Effector memory CD8-positive, alpha-beta T cell (primary cell): ENCODE measurements around the gene PCGF3.

Experiments
- ATAC-seq: fragments of 150-1000 bp; cut with Tn5 transposase; replicated peaks from 2 replicates; pipeline ENCODE4 v1.10.0; 2021; ENCODE audit warnings: mild to moderate bottlenecking, moderate library complexity
- DNase-seq, 3 experiments: peaks; one replicate each; pipeline ENCODE4 v3.0.0; 2021
- H3K27ac Mint-ChIP-seq, 2 donors: one replicate each; pipeline ENCODE4 v1.8.0; 2022; ENCODE audit warnings: mild to moderate bottlenecking in 2 of 2, mixed read lengths in 2 of 2, moderate library complexity in 2 of 2
- H3K27me3 Mint-ChIP-seq, 2 donors: one replicate each; pipeline ENCODE4 v1.8.0; 2022; ENCODE audit warnings: mixed read lengths in 2 of 2
- H3K36me3 Mint-ChIP-seq: one replicate; pipeline ENCODE4 v1.8.0; 2022; ENCODE audit warnings: mild to moderate bottlenecking, moderate library complexity, mixed read lengths; ENCODE audit not compliant: insufficient read depth
- H3K4me1 Mint-ChIP-seq, 2 donors: one replicate each; pipeline ENCODE4 v1.8.0; 2022; ENCODE audit warnings: low read depth in 2 of 2, mixed read lengths in 2 of 2
- H3K4me3 Mint-ChIP-seq, 2 donors: one replicate each; pipeline ENCODE4 v1.8.0; 2022; ENCODE audit warnings: mild to moderate bottlenecking in 2 of 2, mixed read lengths in 2 of 2, moderate library complexity in 2 of 2
- H3K9me3 Mint-ChIP-seq, 2 donors: one replicate each; pipeline ENCODE4 v1.8.0; 2022; ENCODE audit warnings: mixed read lengths in 2 of 2

Gene PCGF3

DNA sequence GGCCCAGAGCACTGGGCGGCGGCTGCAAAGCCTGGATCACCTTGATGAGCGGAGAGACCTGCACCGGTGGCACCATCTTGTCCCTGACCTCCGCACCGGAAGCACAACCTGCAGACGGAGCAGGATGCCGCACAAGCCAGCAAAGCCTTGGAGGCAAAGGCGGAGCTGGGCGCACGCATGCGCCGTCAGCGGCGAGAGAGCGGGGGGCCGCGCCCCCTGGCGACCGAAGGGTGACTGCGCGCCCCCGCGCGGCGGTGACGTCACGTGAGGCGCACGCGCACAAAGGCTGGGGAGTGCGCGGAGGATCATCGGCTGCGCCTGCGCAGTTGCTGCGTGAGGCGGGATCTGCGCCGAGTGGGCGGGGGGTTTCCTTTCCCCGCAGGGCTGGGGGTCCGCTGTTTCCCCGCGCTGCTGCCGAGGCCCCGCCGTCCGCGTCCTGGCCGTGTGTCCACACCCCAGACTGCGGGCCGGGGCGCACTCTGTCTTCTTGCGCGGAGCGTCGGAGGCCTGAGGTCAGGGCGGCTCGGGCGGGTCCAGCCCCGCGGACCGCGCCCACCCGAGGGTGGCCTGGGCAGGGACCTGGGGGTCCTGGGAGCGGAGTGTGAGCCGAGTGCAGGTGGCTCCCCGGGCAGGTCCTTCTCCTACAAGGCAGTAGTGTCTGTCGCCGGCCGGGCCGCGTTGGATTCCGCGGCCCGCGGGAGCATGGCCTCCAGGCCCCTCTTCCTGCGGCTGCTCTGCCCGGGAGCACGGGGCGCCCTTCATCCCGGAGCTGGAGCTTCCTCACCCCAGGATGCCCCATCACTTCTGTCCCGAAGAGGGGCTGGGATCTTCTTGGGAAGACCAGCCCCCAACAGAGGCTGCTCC lies 31.2 kb upstream of the PCGF3 start, which contains the start of the genes ATP5ME and MYL5:
Gene ATP5ME (minus strand): TSS at position 105 of the 864 bp plus-strand sequence. CDS start 29 bp downstream, at position 76.
Gene MYL5 (plus strand): TSS at position 371 of the 864 bp plus-strand sequence. CDS start 3,485 bp downstream, outside the sequence.
- H3K27ac Mint-ChIP-seq, result peak within 1 kb of the TSS; percentile 91
- peaks cover 10% of the 10 kb centered on the region in 2 donors for H3K4me1 Mint-ChIP-seq
- H3K27me3 Mint-ChIP-seq, result no peaks in the 10 kb centered on the region
- peak; percentile 94 for ATAC-seq
- peak; percentile 97 to 99 (median 98) for DNase-seq
- peak within 1 kb of the TSS; percentile 82 to 85 for H3K4me3 Mint-ChIP-seq
- H3K9me3 Mint-ChIP-seq, result no peaks in the 10 kb centered on the region
- H3K36me3 Mint-ChIP-seq, result peaks cover 53% of the 10 kb centered on the region

DNA sequence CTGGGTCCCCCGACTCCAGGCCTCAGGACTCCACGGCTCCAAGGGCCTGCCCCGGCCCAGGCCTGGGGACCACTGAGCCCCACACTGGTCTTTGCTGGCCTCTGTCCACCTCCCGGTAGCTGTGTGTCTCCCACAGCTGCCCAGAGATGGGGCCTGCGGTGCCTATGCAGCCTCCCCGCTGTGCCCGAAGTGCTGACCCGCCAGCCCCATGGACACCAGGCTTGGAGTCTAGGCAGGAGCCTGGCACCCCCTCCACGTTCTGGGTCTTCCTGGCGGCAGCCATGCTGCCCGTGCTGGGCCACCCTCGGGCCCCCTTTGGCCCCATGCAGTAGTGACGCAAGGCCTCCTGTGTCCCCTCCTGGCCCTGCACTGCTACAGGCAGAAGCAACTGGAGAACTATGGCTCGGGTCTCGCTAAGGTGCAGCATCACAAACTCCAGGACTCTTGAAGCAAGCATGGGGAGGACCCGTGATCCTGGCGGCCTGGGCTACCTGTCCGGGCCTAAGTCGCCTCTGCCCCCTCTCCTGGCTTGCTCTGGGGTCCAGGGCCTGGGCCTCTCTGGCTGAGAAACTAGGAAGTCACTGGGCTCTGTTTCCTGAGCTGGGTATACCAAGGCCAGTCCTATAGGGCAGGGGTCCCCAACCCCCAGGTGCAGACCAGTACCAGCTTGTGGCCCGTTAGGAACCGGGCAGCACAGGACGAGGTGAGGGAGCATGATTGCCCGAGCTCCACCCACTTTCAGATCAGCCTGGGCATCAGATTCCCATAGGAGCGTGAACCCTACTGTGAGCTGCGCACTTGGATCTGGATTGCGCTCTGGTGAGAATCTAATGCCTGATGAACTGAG lies 30.4 kb upstream of the PCGF3 start:
- Mint-ChIP-seq H3K4me3 (peak overlapping the region; percentile 82 to 85), H3K9me3 (no peaks in the 10 kb centered on the region), H3K4me1 (peaks cover 12 to 13% of the 10 kb centered on the region in 2 donors), H3K36me3 (peaks cover 53% of the 10 kb centered on the region), H3K27ac (peak overlapping the region; percentile 91), H3K27me3 (no peaks in the 10 kb centered on the region)
- DNase-seq (no peak), ATAC-seq (no peak)

DNA sequence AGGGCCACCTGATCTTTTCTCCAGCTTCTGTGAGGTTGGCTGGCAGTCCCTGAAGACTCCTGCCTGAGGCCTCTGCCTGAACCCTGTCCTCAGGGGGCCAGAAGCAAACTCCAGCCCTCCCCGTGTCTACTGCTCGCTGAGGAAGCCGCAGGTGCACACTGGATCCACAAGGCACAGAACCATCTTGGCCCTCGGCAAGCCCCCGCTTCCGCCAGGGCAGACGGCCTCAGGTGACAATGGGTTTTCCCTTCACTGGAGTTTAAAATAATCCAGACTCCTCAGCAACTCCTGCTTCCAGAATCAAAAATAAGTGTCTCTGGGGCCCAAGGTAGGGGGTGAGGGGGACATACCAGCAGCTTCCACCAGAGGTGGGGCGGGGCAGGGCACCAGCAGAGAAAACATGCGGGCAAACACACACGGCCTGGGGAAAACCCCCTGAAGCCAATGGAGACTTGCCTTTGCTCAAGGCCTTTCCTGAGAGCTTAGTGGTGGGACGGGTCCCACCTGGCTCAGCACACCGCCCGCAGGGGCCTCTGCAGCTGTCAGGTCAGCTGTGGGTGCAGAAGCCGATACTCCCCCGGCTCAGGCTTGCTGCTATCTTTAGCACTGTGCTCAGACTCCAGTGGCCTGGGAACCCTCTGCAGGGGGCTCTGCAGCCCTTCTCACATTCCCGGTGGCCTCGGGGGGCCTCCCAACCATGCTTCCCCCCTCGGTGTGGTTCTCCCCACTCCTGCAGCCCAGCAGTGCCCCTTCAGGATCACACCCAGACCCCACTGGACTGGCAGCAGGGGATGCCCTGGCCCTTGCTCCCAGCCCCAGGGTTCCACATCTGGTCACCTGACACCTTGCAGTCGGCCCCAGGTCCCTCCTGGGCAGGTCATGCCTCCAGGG lies 29.4 kb upstream of the PCGF3 start:
- H3K27ac Mint-ChIP-seq, result peak overlapping the region in 1 of 2 donors; percentile 91

DNA sequence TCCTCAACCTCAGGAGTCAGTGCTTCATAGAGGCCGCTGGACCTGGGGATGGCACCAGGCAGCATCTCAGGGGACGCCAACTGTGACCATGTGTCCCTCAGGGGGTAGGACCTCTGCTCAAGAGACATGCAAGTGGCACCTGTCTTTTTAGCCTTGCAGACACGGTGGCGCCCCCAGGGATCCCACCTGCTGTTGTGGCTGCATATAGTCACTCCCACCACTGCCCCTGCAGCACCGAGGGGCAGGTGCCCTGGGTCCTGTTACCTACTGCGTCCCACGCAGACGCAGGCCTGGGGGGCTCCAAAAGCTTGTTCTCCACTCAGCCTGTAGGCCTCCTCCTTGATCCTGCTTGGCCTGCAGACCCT lies 28.8 kb upstream of the PCGF3 start:
- Mint-ChIP-seq H3K36me3 (peaks cover 45% of the 10 kb centered on the region), H3K9me3 (no peaks in the 10 kb centered on the region), H3K27me3 (no peaks in the 10 kb centered on the region), H3K27ac (no peak overlapping the region), H3K4me3 (peak overlapping the region in 1 of 2 donors; percentile 33), H3K4me1 (peaks cover 19% of the 10 kb centered on the region in 2 donors)
- DNase-seq (no peak), ATAC-seq (no peak)

More for the DNA sequence above, 29.4 kb upstream of the PCGF3 start:
- DNase-seq, result no peak
- H3K9me3 Mint-ChIP-seq, result no peaks in the 10 kb centered on the region
- no peak for ATAC-seq
- H3K4me1 Mint-ChIP-seq, result peaks cover 19% of the 10 kb centered on the region in 2 donors
- H3K36me3 Mint-ChIP-seq, result peaks cover 51% of the 10 kb centered on the region
- H3K27me3 Mint-ChIP-seq, result no peaks in the 10 kb centered on the region
- peak overlapping the region in 1 of 2 donors; percentile 33 for H3K4me3 Mint-ChIP-seq

DNA sequence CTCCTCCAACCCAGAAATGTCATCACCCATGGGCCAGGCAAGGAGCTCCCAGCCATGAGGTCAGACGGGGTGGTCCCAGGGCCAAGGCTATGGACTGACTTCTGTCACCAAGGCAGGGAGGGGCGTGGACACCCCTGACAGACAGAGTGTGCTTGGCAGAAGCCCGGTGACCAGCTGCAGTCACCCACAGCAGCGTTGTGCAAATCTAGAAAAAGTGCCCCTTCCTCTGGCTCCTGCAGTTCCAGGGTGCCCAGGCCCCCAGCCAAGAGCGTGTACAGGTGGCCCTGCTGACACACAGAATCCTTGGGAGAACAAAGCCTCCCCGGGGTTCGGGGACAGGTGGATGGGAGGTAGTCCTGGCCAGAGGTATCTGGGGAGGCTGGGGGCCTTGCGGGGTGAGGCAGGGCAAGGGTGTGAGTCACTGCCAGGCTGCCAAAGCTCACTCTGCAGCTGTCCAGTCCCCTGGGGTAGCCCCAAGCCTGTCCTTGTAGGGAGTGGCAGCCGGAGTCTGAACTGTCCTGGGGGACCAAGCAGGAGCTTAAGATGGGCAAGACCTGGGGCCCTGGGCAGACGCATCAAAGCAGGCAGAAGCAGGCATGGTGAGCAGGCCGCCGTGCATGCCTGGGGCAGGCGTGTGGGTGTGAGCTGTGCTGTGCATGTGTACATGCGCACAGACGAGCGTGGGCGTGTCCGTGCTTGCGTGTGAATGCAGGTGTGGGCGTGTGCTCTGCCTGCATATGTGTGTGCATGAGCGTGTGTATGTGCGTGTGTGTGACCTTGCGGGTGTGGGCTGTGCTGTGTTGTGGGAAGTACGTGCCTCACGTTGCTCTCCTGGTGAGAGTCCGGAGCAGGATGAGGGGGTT lies 28.0 kb upstream of the PCGF3 start:
- no peaks in the 10 kb centered on the region for H3K9me3 Mint-ChIP-seq
- H3K27ac Mint-ChIP-seq, result no peak overlapping the region
- peaks cover 19 to 21% of the 10 kb centered on the region in 2 donors for H3K4me1 Mint-ChIP-seq
- H3K36me3 Mint-ChIP-seq, result peaks cover 37% of the 10 kb centered on the region
- ATAC-seq (no peak), DNase-seq (no peak)
- H3K27me3 Mint-ChIP-seq, result no peaks in the 10 kb centered on the region
- H3K4me3 Mint-ChIP-seq, result peak overlapping the region in 1 of 2 donors; percentile 33

DNA sequence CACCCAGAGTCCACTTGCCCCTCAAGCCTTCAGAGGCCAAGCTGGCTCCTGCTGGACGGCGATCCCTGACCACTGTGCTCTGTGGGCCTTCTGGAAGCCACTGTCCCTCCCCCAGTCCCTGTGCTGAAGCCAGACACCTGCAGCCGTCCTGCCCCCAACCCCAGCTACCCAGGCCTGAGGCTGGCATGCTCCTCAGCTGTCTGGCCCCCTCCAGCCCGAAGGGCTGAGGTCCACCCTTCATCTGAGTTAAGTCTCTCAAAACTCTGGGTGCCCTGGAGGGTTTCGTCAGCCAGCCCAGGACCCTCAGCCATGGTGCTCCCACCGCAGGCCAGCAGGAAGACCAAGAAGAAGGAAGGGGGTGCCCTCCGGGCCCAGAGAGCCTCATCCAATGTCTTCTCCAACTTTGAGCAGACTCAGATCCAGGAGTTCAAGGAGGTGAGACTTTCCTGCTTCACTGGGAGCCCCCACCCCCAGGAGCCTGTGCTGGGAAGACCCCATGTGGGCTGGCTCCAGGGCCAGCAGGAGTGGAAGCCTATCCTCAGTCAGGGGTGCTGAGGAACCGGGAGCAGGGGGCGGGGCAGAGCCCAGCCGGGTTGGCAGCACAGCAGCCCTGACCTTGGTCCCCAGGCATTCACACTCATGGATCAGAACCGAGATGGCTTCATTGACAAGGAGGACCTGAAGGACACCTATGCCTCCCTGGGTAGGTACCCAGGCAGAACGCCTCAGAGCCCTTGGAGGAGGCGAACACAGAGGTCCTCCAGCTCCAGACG lies 27.1 kb upstream of the PCGF3 start:
- Mint-ChIP-seq H3K4me1 (peaks cover 16 to 20% of the 10 kb centered on the region in 2 donors), H3K27me3 (no peaks in the 10 kb centered on the region), H3K36me3 (peaks cover 31% of the 10 kb centered on the region), H3K4me3 (peak overlapping the region in 1 of 2 donors; percentile 43), H3K9me3 (no peaks in the 10 kb centered on the region), H3K27ac (peak overlapping the region in 1 of 2 donors; percentile 29)
- DNase-seq, result no peak
- ATAC-seq, result no peak

DNA sequence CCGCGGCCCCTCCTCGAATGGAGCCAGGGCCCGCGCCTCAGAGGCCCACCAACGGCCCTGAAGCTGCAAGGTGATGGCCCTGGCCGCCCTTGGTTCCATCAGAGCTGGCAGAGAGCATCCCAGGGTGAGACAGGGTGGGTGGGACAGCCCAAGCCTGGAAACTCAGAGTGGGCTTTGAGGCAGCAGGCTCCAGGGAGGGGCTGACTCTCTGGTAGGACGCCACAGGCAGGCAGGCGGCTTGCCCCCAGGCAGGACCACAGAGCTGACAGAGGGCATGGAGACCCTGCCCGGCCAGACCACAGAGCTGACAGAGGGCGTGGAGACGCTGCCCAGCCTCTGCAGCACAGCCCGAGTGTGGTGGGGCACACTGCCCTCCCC lies 26.5 kb upstream of the PCGF3 start:
- DNase-seq, result no peak
- peak overlapping the region in 1 of 2 donors; percentile 29 for H3K27ac Mint-ChIP-seq

DNA sequence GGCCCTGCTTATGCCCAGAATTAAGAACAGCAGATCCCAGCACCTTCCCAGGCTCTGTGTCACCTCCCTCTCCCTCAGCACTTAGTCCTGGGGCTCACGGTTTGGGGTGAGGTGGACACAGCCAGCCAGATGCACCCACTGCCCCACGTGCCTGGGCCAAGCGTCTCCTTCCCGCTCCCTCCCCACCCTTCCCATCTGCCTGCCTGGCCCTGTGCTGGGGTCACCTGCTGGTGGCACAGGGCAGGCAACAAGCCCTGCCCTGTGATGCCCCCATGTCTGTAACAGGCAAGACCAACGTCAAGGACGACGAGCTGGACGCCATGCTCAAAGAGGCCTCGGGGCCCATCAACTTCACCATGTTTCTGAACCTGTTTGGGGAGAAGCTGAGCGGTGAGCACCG lies 26.0 kb upstream of the PCGF3 start:
- peak overlapping the region; percentile 72 to 78 for H3K4me3 Mint-ChIP-seq
- peaks cover 20% of the 10 kb centered on the region for H3K36me3 Mint-ChIP-seq
- H3K9me3 Mint-ChIP-seq, result no peaks in the 10 kb centered on the region
- ATAC-seq (no peak), DNase-seq (no peak)
- peak overlapping the region in 1 of 2 donors; percentile 84 for H3K27ac Mint-ChIP-seq
- H3K4me1 Mint-ChIP-seq, result peaks cover 18 to 20% of the 10 kb centered on the region in 2 donors
- H3K27me3 Mint-ChIP-seq, result no peaks in the 10 kb centered on the region

More for the DNA sequence above, 26.5 kb upstream of the PCGF3 start:
- peak overlapping the region in 1 of 2 donors; percentile 43 for H3K4me3 Mint-ChIP-seq
- peaks cover 26% of the 10 kb centered on the region for H3K36me3 Mint-ChIP-seq
- ATAC-seq, result no peak
- peaks cover 18 to 20% of the 10 kb centered on the region in 2 donors for H3K4me1 Mint-ChIP-seq
- H3K9me3 Mint-ChIP-seq, result no peaks in the 10 kb centered on the region
- no peaks in the 10 kb centered on the region for H3K27me3 Mint-ChIP-seq

DNA sequence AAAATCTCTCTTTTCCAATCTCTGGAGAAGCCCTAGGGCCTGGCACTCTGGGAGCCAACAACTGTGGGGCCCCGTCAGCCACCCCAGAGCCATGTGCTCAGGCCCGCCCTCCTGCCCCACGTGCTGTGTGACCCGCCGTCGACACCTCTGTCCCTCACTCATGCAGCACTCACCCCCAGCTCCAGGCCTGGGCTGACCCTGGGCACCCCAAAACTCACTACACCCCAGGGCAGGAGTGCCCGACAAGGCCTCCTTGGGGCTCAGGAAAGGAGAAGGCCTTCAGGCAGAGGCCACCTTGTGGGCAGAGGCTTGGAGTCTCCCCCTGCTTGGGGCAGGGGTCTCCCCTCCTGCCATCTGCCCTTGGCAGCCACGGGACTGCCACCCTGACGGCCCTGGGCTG lies 25.5 kb upstream of the PCGF3 start:
- Mint-ChIP-seq H3K4me3 (peak overlapping the region; percentile 72 to 78), H3K36me3 (peaks cover 16% of the 10 kb centered on the region), H3K9me3 (no peaks in the 10 kb centered on the region), H3K27me3 (peaks cover 0 to 4% of the 10 kb centered on the region in 2 donors), H3K4me1 (peaks cover 18 to 22% of the 10 kb centered on the region in 2 donors), H3K27ac (peak overlapping the region in 1 of 2 donors; percentile 84)
- ATAC-seq, result no peak
- no peak for DNase-seq

DNA sequence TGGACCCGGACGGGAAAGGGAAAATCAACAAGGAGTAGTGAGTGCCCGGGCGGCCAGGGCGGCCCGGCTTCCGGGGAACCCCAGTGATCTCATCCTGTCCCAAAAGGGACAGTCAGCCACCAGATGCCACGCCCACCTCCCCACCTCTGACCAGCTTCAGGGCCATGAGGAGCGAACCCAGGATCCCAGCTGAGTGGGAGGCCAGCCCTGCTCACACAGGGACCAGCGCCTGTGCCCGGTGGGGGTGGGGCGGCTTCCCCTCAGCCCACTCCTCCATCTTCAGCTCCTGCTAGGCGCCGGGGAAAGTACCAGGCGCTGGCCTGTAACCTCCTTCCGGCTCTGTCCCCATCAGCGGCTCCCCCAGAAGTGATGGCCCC lies 25.1 kb upstream of the PCGF3 start:
- peak; percentile 57 for ATAC-seq
- Mint-ChIP-seq H3K27ac (peak overlapping the region in 1 of 2 donors; percentile 84), H3K4me1 (peaks cover 14 to 20% of the 10 kb centered on the region in 2 donors), H3K4me3 (peak overlapping the region; percentile 72 to 78), H3K36me3 (peaks cover 11% of the 10 kb centered on the region), H3K9me3 (no peaks in the 10 kb centered on the region), H3K27me3 (peaks cover 0 to 9% of the 10 kb centered on the region in 2 donors)
- DNase-seq, result no peak

DNA sequence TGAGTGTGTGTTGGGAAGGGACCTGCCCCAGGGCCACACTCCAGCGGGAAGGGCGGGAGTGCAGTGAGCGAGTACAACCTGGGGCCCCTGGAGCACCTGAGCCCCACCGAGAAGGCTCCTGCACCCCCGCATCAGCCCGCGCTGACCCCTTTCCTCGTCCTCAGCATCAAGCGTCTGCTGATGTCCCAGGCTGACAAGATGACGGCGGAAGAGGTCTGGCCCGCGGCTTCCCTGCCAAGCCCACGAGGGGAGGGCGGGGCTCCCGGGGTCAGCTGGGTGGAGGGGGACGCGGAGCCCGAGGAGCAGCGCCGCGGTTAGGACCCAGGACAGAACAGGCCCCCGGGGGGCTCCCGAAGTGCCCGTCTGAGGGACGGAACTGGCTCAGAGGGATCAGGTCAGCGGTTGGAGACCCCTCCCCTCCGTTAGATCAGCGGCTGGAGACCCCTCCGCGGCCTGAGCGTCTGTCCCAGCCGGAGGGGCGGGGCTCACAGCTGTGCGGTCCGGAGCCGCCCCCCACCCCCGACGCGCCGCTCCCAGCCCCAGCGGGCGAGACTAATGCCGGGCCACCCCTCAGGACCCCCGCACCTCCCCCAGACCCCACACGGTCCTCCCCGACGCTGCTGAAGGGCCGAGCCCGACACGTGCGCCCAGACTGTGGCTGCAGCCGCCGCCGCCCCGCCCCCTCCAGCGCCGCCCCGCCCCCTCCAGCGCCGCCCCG lies 24.5 kb upstream of the PCGF3 start:
- peak; percentile 47 to 58 (median 56) for DNase-seq
- peaks cover 8% of the 10 kb centered on the region for H3K36me3 Mint-ChIP-seq
- H3K27ac Mint-ChIP-seq, result peak overlapping the region in 1 of 2 donors; percentile 84
- no peaks in the 10 kb centered on the region for H3K9me3 Mint-ChIP-seq
- H3K4me3 Mint-ChIP-seq, result peak overlapping the region; percentile 72 to 78
- peaks cover 14 to 20% of the 10 kb centered on the region in 2 donors for H3K4me1 Mint-ChIP-seq
- peaks cover 0 to 10% of the 10 kb centered on the region in 2 donors for H3K27me3 Mint-ChIP-seq
- ATAC-seq, result peak; percentile 77
